DND-41 (cell line): ENCODE results near the gene RNU1-4.

Source experiments
- ATAC-seq: fragments of 200-7000 bp; cut with Tn5 transposase; 3 replicates; pipeline ENCODE4 v1.9.1; 2021; ENCODE audit warnings: low read depth; ENCODE audit not compliant: insufficient read depth
- DNase-seq: peaks from one replicate; pipeline ENCODE4 v3.0.0-alpha.2; 2020
- H2AFZ ChIP-seq: 2 replicates; pipeline ENCODE4 v1.6.0; 2012; ENCODE audit warnings: low read depth, low read length
- H3K27ac ChIP-seq: 2 replicates; pipeline ENCODE4 v1.5.1; 2012; ENCODE audit warnings: low read length, inconsistent platforms
- H3K27me3 ChIP-seq: fragments of 200-600 bp; sonication (generic); 2 replicates; pipeline ENCODE4 v1.6.0; 2012; ENCODE audit warnings: low read length, mild to moderate bottlenecking, inconsistent platforms; ENCODE audit not compliant: insufficient read depth, poor library complexity
- H3K36me3 ChIP-seq: 2 replicates; pipeline ENCODE4 v1.5.1; 2012; ENCODE audit warnings: low read length, inconsistent platforms; ENCODE audit not compliant: insufficient read depth
- H3K4me1 ChIP-seq: 2 replicates; pipeline ENCODE4 v1.5.1; 2012; ENCODE audit warnings: mild to moderate bottlenecking, low read length; ENCODE audit not compliant: insufficient read depth
- H3K4me2 ChIP-seq: 2 replicates; pipeline ENCODE4 v1.6.0; 2012; ENCODE audit warnings: mild to moderate bottlenecking, moderate library complexity, low read length, inconsistent platforms; ENCODE audit not compliant: insufficient read depth
- H3K4me3 ChIP-seq, 2 experiments: fragments of 200-600 bp in 1 of 2; shearing (Covaris generic) in 1 of 2; 2 replicates each; pipeline ENCODE4 v1.5.1; 2012 to 2016; ENCODE audit warnings: inconsistent platforms in 2 of 2, low read length in 2 of 2, mild to moderate bottlenecking in 2 of 2, low read depth in 1 of 2, moderate library complexity in 1 of 2
- H3K79me2 ChIP-seq: 2 replicates; pipeline ENCODE4 v1.6.0; 2012; ENCODE audit warnings: low read length, inconsistent platforms; ENCODE audit not compliant: insufficient read depth
- H3K9ac ChIP-seq: 2 replicates; pipeline ENCODE4 v1.6.0; 2012; ENCODE audit warnings: low read depth, mild to moderate bottlenecking, inconsistent platforms, low read length, moderate library complexity
- H3K9me3 ChIP-seq: 2 replicates; pipeline ENCODE4 v1.5.1; 2012; ENCODE audit warnings: low read length, moderate library complexity, mild to moderate bottlenecking, inconsistent platforms; ENCODE audit not compliant: insufficient read depth, severe bottlenecking
- H4K20me1 ChIP-seq: 2 replicates; pipeline ENCODE4 v1.6.0; 2012; ENCODE audit warnings: low read length; ENCODE audit not compliant: insufficient read depth
- CTCF ChIP-seq: IDR thresholded peaks from 2 replicates; pipeline ENCODE4 v1.5.1; 2012; ENCODE audit warnings: borderline replicate concordance, low read length, moderate library complexity, mild to moderate bottlenecking; ENCODE audit not compliant: poor library complexity, severe bottlenecking; ENCODE audit errors: extremely low read depth
- EZH2 ChIP-seq: IDR thresholded peaks from 3 replicates; pipeline ENCODE4 v1.6.1; 2012; ENCODE audit warnings: borderline replicate concordance, low read depth, mild to moderate bottlenecking, moderate library complexity, low read length, inconsistent platforms; ENCODE audit not compliant: severe bottlenecking

The RNU1-4 gene

GRCh38 chr1:16718908-16719533 is 21.3 kb upstream of the RNU1-4 start:
- no peak overlapping the region for H3K27ac ChIP-seq
- ATAC-seq (no peak), DNase-seq (no peak)
- no peak overlapping the region for H3K4me3 ChIP-seq
- H3K9ac ChIP-seq, result no peak overlapping the region
- no peak overlapping the region for H2AFZ ChIP-seq
- peaks cover 3% of the 10 kb centered on the region for H3K27me3 ChIP-seq
- TF ChIP-seq EZH2 (no peak), CTCF (no peak)
- H3K4me2 ChIP-seq, result no peak overlapping the region
- H3K79me2 ChIP-seq, result no peaks in the 10 kb centered on the region
- no peaks in the 10 kb centered on the region for H3K4me1 ChIP-seq
- no peaks in the 10 kb centered on the region for H3K36me3 ChIP-seq
- no peaks in the 10 kb centered on the region for H4K20me1 ChIP-seq
- no peaks in the 10 kb centered on the region for H3K9me3 ChIP-seq

DNA sequence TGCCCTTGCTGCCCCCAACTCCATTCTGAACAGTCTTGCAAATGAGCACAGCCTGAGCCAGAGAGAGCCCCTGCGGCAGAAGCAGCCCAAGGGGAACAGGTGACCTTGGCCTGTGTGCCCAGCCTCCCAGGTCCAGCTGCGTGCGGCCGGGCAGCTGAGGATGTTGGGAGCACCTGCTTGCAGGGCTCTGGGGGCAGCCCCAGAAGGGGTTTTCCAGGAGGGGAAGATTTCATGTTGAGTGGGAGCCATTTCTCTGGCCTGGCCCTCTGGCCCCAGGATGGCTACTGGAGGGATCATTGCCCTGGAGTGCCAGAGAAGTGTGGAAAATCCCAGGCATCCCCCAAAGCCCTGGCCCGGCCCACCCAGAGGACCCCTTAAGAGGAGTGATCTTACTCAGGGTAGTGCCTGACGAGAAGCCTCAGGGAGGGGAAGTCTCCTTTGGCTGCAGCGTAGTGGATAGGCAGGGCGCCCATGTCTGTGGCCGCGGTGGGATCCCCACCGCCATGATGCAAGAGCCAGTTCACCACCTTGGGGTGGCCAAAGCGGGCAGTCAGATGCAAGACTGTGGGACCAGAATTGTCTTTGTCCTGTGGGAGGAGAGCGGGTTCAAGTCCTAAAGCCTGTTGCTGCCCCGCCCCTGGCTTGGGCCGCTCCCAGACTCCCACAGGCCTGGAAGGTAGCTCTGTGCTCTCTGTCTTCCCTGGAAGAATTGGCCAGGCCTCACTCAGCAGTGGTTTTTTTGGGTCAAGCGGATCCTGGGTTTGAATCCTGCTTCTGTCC is 20.6 kb upstream of the RNU1-4 start:
- Histone ChIP-seq H2AFZ (no peak overlapping the region), H3K79me2 (no peaks in the 10 kb centered on the region), H3K4me3 (no peak overlapping the region), H3K36me3 (no peaks in the 10 kb centered on the region), H3K9me3 (no peaks in the 10 kb centered on the region), H3K27ac (no peak overlapping the region), H3K27me3 (peaks cover 3% of the 10 kb centered on the region), H3K9ac (no peak overlapping the region), H3K4me1 (no peaks in the 10 kb centered on the region), H3K4me2 (no peak overlapping the region), H4K20me1 (no peaks in the 10 kb centered on the region)
- DNase-seq, result no peak
- ATAC-seq, result no peak
- TF ChIP-seq EZH2 (no peak), CTCF (no peak)

GRCh38 chr1:16720351-16721223 is 19.7 kb upstream of the RNU1-4 start:
- no peak; the same call in 2 of the 3 replicates for ATAC-seq
- no peaks in the 10 kb centered on the region for H3K4me1 ChIP-seq

More at GRCh38 chr1:16720351-16721223, 19.7 kb upstream of the RNU1-4 start:
- Histone ChIP-seq H3K36me3 (no peaks in the 10 kb centered on the region), H2AFZ (no peak overlapping the region), H3K27me3 (peaks cover 3% of the 10 kb centered on the region), H3K4me2 (no peak overlapping the region), H3K27ac (no peak overlapping the region), H3K79me2 (no peaks in the 10 kb centered on the region), H3K9ac (no peak overlapping the region), H3K4me3 (no peak overlapping the region), H3K9me3 (no peaks in the 10 kb centered on the region), H4K20me1 (no peaks in the 10 kb centered on the region)
- TF ChIP-seq EZH2 (no peak), CTCF (no peak)
- no peak for DNase-seq
